GM12878 (cell line): ENCODE results near the gene LYZL2.

ENCODE experiments used
- ATF3 ChIP-seq: IDR thresholded peaks from 2 replicates; pipeline ENCODE4 v1.6.1; 2011; ENCODE audit warnings: low read depth, mild to moderate bottlenecking, low read length, moderate library complexity, borderline replicate concordance; ENCODE audit errors: extremely low read depth
- BCL3 ChIP-seq: IDR thresholded peaks from 2 replicates; pipeline ENCODE4 v1.6.1; 2011; ENCODE audit warnings: borderline replicate concordance, low read depth, mild to moderate bottlenecking, moderate library complexity, low read length; ENCODE audit not compliant: insufficient read depth, poor library complexity, severe bottlenecking
- BCLAF1 ChIP-seq: fragments of 450-650 bp; IDR thresholded peaks from 2 replicates; pipeline ENCODE4 v1.6.1; 2017; ENCODE audit warnings: antibody characterized with exemption, mild to moderate bottlenecking, moderate library complexity
- CTCF ChIP-seq, 3 experiments: IDR thresholded peaks in 2 of 3; conservative IDR thresholded peaks in 1 of 3; 2 replicates each; pipeline ENCODE4 v1.5.1; 2011; ENCODE audit warnings: low read depth in 3 of 3, low read length in 3 of 3, mild to moderate bottlenecking in 3 of 3, control low read depth in 2 of 3, moderate library complexity in 2 of 3, inconsistent platforms in 1 of 3, mixed read lengths in 1 of 3; ENCODE audit not compliant: control insufficient read depth in 2 of 3, insufficient read depth in 1 of 3; ENCODE audit errors: extremely low read depth in 1 of 3
- EZH2 ChIP-seq: IDR thresholded peaks from 2 replicates; pipeline ENCODE4 v1.6.1; 2012; ENCODE audit warnings: low read depth, mild to moderate bottlenecking, control low read depth, inconsistent platforms, low read length, borderline replicate concordance; ENCODE audit not compliant: control insufficient read depth
- POLR2A ChIP-seq: IDR thresholded peaks from 2 replicates; pipeline ENCODE4 v1.6.1; 2011; ENCODE audit warnings: low read depth, mild to moderate bottlenecking, low read length
- RUNX3 ChIP-seq: IDR thresholded peaks from 2 replicates; pipeline ENCODE4 v1.6.1; 2012; ENCODE audit warnings: low read length, inconsistent platforms

GRCh38 chr10:30596013-30596412, 33.5 kb downstream of the LYZL2 start:
- TF ChIP-seq BCLAF1 = no peak
- no peak for TF ChIP-seq RUNX3
- TF ChIP-seq BCL3 = no peak
- TF ChIP-seq CTCF (IDR thresholded peaks at IDR 0.05 in 2 of 3, conservative IDR thresholded peaks at IDR 0.05 in 1 of 3; ENCODE audit: control insufficient read depth in 2 of 3, extremely low read depth in 1 of 3, insufficient read depth in 1 of 3, low read depth in 3 of 3, low read length in 3 of 3) = no peak
- no peak for TF ChIP-seq ATF3
- TF ChIP-seq POLR2A = no peak
- TF ChIP-seq EZH2 = no peak
